Endothelial cell of umbilical vein (primary cell): ENCODE measurements around the gene PPP1R3G. TPM values are rescaled to one million over a fixed set of nuclear protein-coding genes. Genes with fewer than 3 reads are reported as not detected.

Experiments used
- BruUV-seq: library from RNA; stranded (reverse); fragments of 400-500 nt; replicated peaks from 2 replicates; lab custom pipeline; 2021; lab: Mats Ljungman, UMichigan
- CTCF ChIA-PET: fragments of 300-600, 350-600 bp; sonication (Branson Sonifier 250); formaldehyde crosslinking; loops from one replicate; lab custom pipeline; 2021; ENCODE audit warnings: antibody characterized with exemption, inconsistent platforms; lab: Charles Lee
- POLR2A ChIA-PET: fragments of 300-600, 350-600 bp; sonication (Branson Sonifier 250); formaldehyde crosslinking; loops from one replicate; lab custom pipeline; 2021; ENCODE audit warnings: antibody characterized with exemption, inconsistent platforms; lab: Charles Lee
- DNase-seq: peaks from one replicate; pipeline ENCODE4 v3.0.0-alpha.2; 2011; ENCODE audit warnings: low read depth, low spot score
- FAIRE-seq: peaks from 2 replicates; lab custom pipeline; 2011; peaks lifted over from hg19 to GRCh38; lab: Jason Lieb, UNC
- H2AFZ ChIP-seq: 2 replicates; pipeline ENCODE4 v1.6.0; 2012; ENCODE audit warnings: low read depth, low read length, control low read depth, inconsistent platforms
- H3K27ac ChIP-seq: 2 replicates; pipeline ENCODE4 v1.5.1; 2011; ENCODE audit warnings: low read depth, mild to moderate bottlenecking, control low read depth, low read length, moderate library complexity; ENCODE audit not compliant: insufficient read depth
- H3K27me3 ChIP-seq, 2 experiments: 2 replicates each; pipeline versions ENCODE4 v1.6.0 to v1.6.1; 2011; ENCODE audit warnings: low read length in 2 of 2, mixed read lengths in 1 of 2; ENCODE audit not compliant: control insufficient read depth in 2 of 2, insufficient read depth in 2 of 2
- H3K36me3 ChIP-seq, 2 experiments: 2 replicates in 1 of 2; 3 replicates in 1 of 2; pipeline ENCODE4 v1.5.1; 2011; ENCODE audit warnings: low read length in 2 of 2, mild to moderate bottlenecking in 1 of 2, moderate library complexity in 1 of 2; ENCODE audit not compliant: control insufficient read depth in 2 of 2, insufficient read depth in 2 of 2; ENCODE audit errors: extremely low read depth in 1 of 2
- H3K4me1 ChIP-seq: 3 replicates; pipeline ENCODE4 v1.5.1; 2011; ENCODE audit warnings: mild to moderate bottlenecking, low read length; ENCODE audit not compliant: control insufficient read depth, insufficient read depth; ENCODE audit errors: extremely low read depth
- H3K4me2 ChIP-seq: 2 replicates; pipeline ENCODE4 v1.6.1; 2011; ENCODE audit warnings: low read length, control low read depth, mixed read lengths; ENCODE audit not compliant: insufficient read depth
- H3K4me3 ChIP-seq, 3 experiments: fragments of 200-600 bp in 1 of 3; sonication (generic), shearing (Covaris generic) in 1 of 3; replicated peaks in 1 of 3; 2 replicates each; pipeline ENCODE4 v1.5.1; 2011 to 2016; ENCODE audit warnings: control low read depth in 3 of 3, low read length in 3 of 3, mild to moderate bottlenecking in 2 of 3, inconsistent platforms in 1 of 3, low read depth in 1 of 3, moderate library complexity in 1 of 3; ENCODE audit not compliant: insufficient read depth in 1 of 3
- H3K79me2 ChIP-seq: 2 replicates; pipeline ENCODE4 v1.6.0; 2012; ENCODE audit warnings: low read length, inconsistent platforms; ENCODE audit not compliant: control insufficient read depth, insufficient read depth
- H3K9ac ChIP-seq: replicated peaks from 2 replicates; pipeline ENCODE3; 2011; ENCODE audit warnings: low read length, control low read depth; ENCODE audit not compliant: insufficient read depth; ENCODE audit errors: extremely low read depth
- H3K9me1 ChIP-seq: replicated peaks from 3 replicates; pipeline ENCODE4 v1.6.0; 2011; ENCODE audit warnings: mild to moderate bottlenecking, low read length; ENCODE audit not compliant: control insufficient read depth, insufficient read depth; ENCODE audit errors: extremely low read depth
- H3K9me3 ChIP-seq: replicated peaks from 2 replicates; pipeline ENCODE4 v1.5.1; 2012; ENCODE audit warnings: low read length, inconsistent platforms; ENCODE audit not compliant: control insufficient read depth, insufficient read depth
- H4K20me1 ChIP-seq: replicated peaks from 2 replicates; pipeline ENCODE3; 2011; ENCODE audit warnings: mild to moderate bottlenecking, low read length; ENCODE audit not compliant: control insufficient read depth, insufficient read depth; ENCODE audit errors: extremely low read depth
- EZH2 ChIP-seq: IDR thresholded peaks from 2 replicates; pipeline ENCODE4 v1.6.1; 2012; ENCODE audit warnings: borderline replicate concordance, low read depth, mild to moderate bottlenecking, moderate library complexity, low read length, inconsistent platforms; ENCODE audit not compliant: severe bottlenecking
- FOS ChIP-seq: IDR thresholded peaks from 2 replicates; pipeline ENCODE4 v1.6.1; 2011; ENCODE audit warnings: mild to moderate bottlenecking, low read length, moderate library complexity, borderline replicate concordance; ENCODE audit not compliant: insufficient read depth
- GATA2 ChIP-seq: IDR thresholded peaks from 2 replicates; pipeline ENCODE4 v1.7.0; 2011; ENCODE audit warnings: low read depth, mild to moderate bottlenecking, moderate library complexity, mixed read lengths, low read length; ENCODE audit not compliant: insufficient read length, insufficient read depth
- JUN ChIP-seq: IDR thresholded peaks from 2 replicates; pipeline ENCODE4 v1.6.1; 2011; ENCODE audit warnings: borderline replicate concordance, low read depth; ENCODE audit not compliant: insufficient read length, insufficient read depth
- MYC ChIP-seq: IDR thresholded peaks from one replicate; pipeline ENCODE4 v1.6.1; 2011; ENCODE audit warnings: mild to moderate bottlenecking, low read depth, low read length
- POLR2A ChIP-seq: IDR thresholded peaks from 2 replicates; pipeline ENCODE4 v1.6.1; 2012; ENCODE audit warnings: low read depth, mild to moderate bottlenecking, control low read depth, low read length
- POLR2AphosphoS5 ChIP-seq: IDR thresholded peaks from 2 replicates; pipeline ENCODE4 v1.6.1; 2012; ENCODE audit warnings: low read depth, mild to moderate bottlenecking, control low read depth, low read length, moderate library complexity; ENCODE audit not compliant: insufficient read depth
- dilution Hi-C: fragments of 300-500 bp; cut with MboI; formaldehyde crosslinking; loops from one replicate; pipeline ENCODE4 v1.15.0; 2019; ENCODE audit warnings: low sequenced_read_pairs; ENCODE audit not compliant: extremely low pct_ligation_motif_present
- intact Hi-C: fragments of 100-400 bp; cut with micrococcal nuclease; formaldehyde crosslinking; loops from one replicate; pipeline ENCODE4 v1.10.0; 2022
- polyA plus RNA-seq, 4 experiments: library from polyadenylated mRNA; depleted of rRNA in 3 of 4; stranded (reverse) in 3 of 4; unstranded in 1 of 4; fragments of >200 nt; gene quantifications; 2 replicates each; pipeline versions ENCODE4 v1.2.1 to v1.2.3, GENCODE V29; 2011 to 2012; ENCODE audit warnings: missing spikeins in 1 of 4
- total RNA-seq: library from RNA; stranded (reverse); gene quantifications from 2 replicates; pipeline ENCODE4 v1.2.3, GENCODE V29; 2021
- TF ChIP-seq, protein P1 (sequence below), 2 donors: IDR thresholded peaks; 1 replicate in 1 of 2; 2 replicates in 1 of 2; pipeline ENCODE4 v1.5.1; 2011; ENCODE audit warnings: low read length in 2 of 2, mild to moderate bottlenecking in 2 of 2, moderate library complexity in 2 of 2, control low read depth in 1 of 2, inconsistent platforms in 1 of 2, low read depth in 1 of 2; ENCODE audit not compliant: insufficient read depth in 1 of 2; ENCODE audit errors: extremely low read depth in 1 of 2
- TF ChIP-seq, protein P2 (sequence below): IDR thresholded peaks from 2 replicates; pipeline ENCODE4 v1.6.1; 2011; ENCODE audit not compliant: insufficient read depth, insufficient read length

PPP1R3G gene
- total and polyA plus RNA-seq, 2 donors (not counting 3 experiments of a cell fraction or from before 2014, with no cell fraction given), result 0.04 to 0.09 TPM

DNA sequence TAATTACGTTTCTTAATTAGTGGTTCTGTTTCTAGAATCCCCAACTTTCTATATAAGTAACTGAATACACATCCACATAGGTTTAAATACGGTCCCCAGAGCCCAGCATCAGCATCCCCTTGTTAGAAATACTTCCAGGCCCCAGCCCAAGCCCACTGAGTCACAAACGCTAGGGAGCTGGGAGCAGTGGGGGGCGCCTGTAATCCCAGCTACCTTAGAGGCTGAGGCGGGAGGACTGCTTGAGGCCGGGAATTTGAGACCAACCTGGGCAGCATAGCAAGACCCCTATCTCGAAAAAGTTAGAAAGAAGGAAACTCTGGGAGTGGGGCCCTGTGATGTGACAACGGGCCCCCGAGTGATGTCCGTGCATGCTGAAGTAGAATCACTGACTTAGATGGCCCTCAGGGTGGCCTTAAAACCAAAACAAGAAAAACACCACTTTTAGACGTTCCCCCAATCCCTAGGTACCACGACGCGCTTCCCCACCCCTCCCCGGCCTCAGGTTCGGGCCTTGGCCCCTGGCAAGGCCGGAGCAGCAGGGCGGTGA lies 1.3 kb upstream of the PPP1R3G start:
- dilution Hi-C loops, result no loop called here
- DNase-seq (no peak), FAIRE-seq (no peak)
- no TSS peak for BruUV-seq
- Histone ChIP-seq H3K9me3 (no peaks in the 10 kb centered on the region), H3K9me1 (no peaks in the 10 kb centered on the region), H3K79me2 (no peaks in the 10 kb centered on the region), H3K9ac (no peak overlapping the region), H3K4me2 (peak overlapping the region; percentile 86), H3K36me3 (no peaks in the 10 kb centered on the region), H3K4me3 (peak overlapping the region in 2 of 3 experiments; percentile 55 to 69), H3K4me1 (peaks cover 12% of the 10 kb centered on the region), H3K27me3 (peaks cover 6 to 13% of the 10 kb centered on the region in 2 experiments), H2AFZ (peak overlapping the region; percentile 77), H4K20me1 (no peaks in the 10 kb centered on the region), H3K27ac (no peak overlapping the region)
- CTCF ChIA-PET, result interaction anchor here (2.3 kb wide), 1 partner anchor 27 kb away, joined by 7 read pairs; no protein-coding TSS in a partner anchor
- POLR2A ChIA-PET, result no interaction called here
- intact Hi-C loops, result loop anchor here (2.0 kb wide), 2 partner anchors 29 to 49 kb away; no protein-coding TSS in a partner anchor
- TF ChIP-seq MYC, result no peak

DNA sequence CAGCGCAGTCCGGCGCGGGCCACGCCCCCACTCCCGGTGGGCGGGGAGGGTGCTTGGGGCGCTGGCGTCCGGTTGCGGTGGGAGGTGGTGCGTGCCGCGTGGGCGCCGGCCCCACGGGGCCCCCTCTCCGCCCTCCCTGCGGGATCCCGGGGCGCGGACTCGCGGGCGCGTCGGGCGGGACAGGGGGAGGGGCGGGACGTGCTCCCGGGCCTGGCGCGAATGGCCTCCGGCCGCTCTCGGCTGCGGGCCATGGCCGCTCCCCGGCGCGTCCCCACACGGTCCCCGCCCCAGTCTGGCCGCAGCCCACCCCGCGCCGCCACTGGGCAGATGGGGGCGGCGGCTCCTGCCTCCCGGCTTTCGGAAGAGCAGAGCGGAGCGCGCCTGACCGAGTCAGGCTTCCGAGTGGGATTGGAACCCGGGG lies 771 bp upstream of the PPP1R3G start:
- Histone ChIP-seq H3K9ac (no peak overlapping the region), H3K4me2 (peak overlapping the region; percentile 86), H3K79me2 (no peaks in the 10 kb centered on the region), H3K9me1 (no peaks in the 10 kb centered on the region), H3K27ac (no peak overlapping the region), H3K4me3 (peak overlapping the region; percentile 55 to 69 (median 68)), H3K27me3 (peaks cover 6 to 13% of the 10 kb centered on the region in 2 experiments), H3K4me1 (peaks cover 12% of the 10 kb centered on the region), H3K36me3 (no peaks in the 10 kb centered on the region), H3K9me3 (no peaks in the 10 kb centered on the region), H4K20me1 (no peaks in the 10 kb centered on the region), H2AFZ (peak overlapping the region; percentile 77)
- TF ChIP-seq POLR2A (no peak), GATA2 (no peak), EZH2 (no peak), MYC (no peak), POLR2AphosphoS5 (no peak), JUN (no peak), FOS (no peak)
- TF ChIP-seq, protein P1, sequence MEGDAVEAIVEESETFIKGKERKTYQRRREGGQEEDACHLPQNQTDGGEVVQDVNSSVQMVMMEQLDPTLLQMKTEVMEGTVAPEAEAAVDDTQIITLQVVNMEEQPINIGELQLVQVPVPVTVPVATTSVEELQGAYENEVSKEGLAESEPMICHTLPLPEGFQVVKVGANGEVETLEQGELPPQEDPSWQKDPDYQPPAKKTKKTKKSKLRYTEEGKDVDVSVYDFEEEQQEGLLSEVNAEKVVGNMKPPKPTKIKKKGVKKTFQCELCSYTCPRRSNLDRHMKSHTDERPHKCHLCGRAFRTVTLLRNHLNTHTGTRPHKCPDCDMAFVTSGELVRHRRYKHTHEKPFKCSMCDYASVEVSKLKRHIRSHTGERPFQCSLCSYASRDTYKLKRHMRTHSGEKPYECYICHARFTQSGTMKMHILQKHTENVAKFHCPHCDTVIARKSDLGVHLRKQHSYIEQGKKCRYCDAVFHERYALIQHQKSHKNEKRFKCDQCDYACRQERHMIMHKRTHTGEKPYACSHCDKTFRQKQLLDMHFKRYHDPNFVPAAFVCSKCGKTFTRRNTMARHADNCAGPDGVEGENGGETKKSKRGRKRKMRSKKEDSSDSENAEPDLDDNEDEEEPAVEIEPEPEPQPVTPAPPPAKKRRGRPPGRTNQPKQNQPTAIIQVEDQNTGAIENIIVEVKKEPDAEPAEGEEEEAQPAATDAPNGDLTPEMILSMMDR (IDR thresholded peaks at IDR 0.05; ENCODE audit: extremely low read depth in 1 of 2, insufficient read depth in 1 of 2, low read depth in 1 of 2, low read length in 2 of 2), result no peak
- TF ChIP-seq, protein P2, sequence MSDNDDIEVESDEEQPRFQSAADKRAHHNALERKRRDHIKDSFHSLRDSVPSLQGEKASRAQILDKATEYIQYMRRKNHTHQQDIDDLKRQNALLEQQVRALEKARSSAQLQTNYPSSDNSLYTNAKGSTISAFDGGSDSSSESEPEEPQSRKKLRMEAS, result no peak
- dilution Hi-C loops, result no loop called here
- intact Hi-C loops, result loop anchor here (2.0 kb wide), 2 partner anchors 30 to 48 kb away; no protein-coding TSS in a partner anchor
- CTCF ChIA-PET, result no interaction called here
- DNase-seq, result no peak
- BruUV-seq, result no TSS peak
- FAIRE-seq, result no peak
- POLR2A ChIA-PET, result no interaction called here
